GM18505 (cell line): ENCODE measurements around the gene FAM50A.
"Not testable (repeated sequence)": the region's sequence is repeated elsewhere in the genome, so short reads cannot be mapped to it uniquely, and the experiment has no call there.

Source experiments
- ATAC-seq: cut with Tn5 transposase; IDR thresholded peaks from one replicate; pipeline ENCODE4 v1.9.1; 2021; ENCODE audit not compliant: unreplicated experiment
- POLR2A ChIP-seq: IDR thresholded peaks from 4 replicates; pipeline ENCODE4 v1.6.1; 2011; ENCODE audit warnings: borderline replicate concordance; ENCODE audit not compliant: insufficient read depth, insufficient read length; ENCODE audit errors: extremely low read depth

Gene FAM50A, protein sequence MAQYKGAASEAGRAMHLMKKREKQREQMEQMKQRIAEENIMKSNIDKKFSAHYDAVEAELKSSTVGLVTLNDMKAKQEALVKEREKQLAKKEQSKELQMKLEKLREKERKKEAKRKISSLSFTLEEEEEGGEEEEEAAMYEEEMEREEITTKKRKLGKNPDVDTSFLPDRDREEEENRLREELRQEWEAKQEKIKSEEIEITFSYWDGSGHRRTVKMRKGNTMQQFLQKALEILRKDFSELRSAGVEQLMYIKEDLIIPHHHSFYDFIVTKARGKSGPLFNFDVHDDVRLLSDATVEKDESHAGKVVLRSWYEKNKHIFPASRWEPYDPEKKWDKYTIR

DNA sequence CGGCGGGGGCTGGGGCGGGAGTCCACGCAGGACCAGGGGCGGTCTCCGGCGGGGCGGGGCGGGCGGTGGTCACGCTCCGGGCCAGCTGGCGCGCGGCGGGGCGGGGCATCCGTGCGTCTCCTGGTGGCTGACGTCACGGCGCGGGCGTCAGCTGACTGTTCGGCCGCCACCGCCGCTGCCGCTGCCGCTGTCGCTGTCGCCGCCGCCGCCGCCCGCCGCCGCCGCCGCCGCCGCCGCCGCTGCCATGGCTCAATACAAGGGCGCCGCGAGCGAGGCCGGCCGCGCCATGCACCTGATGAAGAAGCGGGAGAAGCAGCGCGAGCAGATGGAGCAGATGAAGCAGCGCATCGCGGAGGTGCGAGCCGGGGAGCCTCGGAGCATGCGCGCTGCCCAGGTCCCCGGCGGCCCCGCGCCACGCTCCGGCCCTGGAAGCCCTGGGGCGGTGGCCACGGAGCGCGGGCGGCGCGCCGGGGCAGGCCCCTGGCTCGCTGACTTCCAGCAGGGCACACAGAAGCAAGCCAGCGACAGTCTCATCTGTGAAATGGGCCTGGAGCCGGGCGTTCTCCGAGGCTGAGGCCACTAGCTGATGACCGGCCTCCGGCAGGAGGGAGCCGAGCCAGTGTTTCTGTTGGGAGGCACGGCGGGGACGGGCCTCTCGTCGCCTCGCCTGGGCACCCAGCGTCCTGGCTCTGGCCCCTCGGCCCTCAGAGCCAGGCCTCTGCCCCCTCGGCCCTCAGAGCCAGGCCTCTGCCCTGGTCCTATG is at the start of gene FAM50A:
TSS of gene FAM50A (plus strand) at position 150 of the 763 bp plus-strand sequence. CDS start at position 245, 95 bp downstream.
- ATAC-seq = peak; percentile 67
- TF ChIP-seq POLR2A = peak; percentile 36

DNA sequence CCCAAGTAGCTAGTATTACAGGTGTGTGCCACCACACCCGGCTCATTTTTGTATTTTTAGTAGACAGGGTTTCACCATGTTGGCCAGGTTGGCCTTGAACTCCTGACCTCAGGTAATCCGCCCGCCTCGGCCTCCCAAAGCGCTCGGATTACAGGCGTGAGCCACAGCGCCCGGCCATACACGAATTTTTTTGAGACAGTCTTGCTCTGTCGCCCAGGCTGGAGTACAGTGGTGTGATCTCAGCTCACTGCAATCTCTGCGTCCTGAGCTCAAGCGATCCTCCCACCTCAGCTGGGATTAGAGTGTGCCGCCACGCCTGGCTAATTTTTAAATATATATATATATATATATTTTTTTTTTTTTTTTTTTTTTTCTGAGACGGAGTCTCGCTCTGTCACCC is 47.6 kb upstream of the FAM50A start:
- not testable (repeated sequence) for ATAC-seq

DNA sequence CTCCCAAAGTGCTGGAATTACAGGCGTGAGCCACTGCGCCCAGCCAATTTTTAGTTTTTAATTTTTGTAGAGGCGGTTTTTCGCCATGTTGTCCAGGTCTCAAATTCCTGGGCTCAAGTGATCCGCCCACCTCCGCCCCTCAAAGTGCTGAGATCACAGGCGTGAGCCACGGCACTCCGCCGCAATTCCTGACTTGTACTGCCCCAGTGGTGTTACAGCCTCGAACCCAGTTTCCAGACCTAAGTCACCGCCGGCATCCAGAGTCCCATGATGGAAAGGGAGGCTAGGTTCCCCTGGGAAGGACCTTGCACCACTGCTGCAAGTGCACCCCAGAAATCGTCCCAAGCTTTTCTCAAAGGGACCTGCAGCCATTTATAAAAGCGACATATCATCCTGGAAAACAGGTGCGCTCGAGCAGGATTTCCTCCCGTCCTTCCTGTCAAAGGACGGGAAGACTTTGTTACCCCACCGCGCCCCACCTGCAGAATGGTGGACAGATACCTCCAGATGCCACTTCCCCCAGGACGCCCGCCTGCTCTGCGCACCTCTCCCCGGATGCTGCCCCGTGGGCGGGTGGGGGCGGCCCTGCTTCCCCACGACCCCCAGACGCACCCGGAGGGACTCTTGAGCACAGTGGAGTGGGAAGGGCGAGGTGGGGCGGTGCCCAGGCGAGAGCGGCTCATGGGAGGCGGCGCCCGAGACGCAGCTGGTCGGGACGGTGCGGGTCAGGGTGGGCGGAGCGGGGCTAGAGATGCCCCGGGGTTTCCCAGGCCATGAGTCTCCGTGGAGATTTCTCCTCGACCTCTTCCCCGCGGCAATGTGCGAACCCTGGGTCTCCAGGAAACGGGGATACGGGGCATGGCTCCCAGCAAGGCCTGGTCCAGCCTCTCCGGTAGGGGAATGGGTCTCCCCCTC is 46.7 kb upstream of the FAM50A start:
- no peak for TF ChIP-seq POLR2A
- peak; percentile 40 for ATAC-seq

DNA sequence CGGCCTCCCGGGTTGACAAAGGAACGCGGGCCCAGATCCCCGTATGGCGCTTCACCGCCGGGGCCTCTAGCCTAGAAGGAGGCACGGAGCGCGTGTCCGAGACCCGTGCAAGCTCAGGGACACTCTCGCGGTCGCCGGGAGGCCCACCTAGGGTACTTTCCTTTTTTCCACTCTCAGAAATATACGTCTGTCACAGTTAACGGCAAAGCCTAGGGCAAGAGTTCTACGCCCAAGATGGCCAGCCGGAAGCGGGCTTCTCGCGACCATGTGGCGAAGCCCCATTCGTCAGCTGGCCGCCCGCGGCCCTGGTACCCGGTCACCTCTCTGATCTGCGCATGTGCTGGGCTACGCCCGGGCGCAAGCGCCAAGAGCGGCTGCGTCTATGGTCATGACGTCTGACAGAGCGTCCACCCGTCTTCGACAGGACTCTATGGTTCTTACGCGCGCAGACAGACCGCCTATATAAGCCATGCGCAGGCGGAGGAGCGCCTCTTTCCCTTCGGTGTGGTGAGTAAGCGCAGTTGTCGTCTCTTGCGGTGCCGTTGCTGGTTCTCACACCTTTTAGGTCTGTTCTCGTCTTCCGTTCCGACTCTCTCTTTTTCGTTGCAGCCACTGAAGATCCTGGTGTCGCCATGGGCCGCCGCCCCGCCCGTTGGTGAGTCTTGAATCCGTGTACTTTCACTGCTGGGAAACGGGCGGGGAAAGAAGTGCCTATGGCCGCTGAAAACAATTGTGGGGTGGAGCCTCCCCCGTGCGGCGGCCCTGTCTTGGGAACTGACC is 45.9 kb upstream of the FAM50A start, which contains the start of gene RPL10:
TSS of gene RPL10 (plus strand) at position 490 of the 780 bp plus-strand sequence. CDS start at position 633, 143 bp downstream.
- peak; percentile 76 for ATAC-seq
- TF ChIP-seq POLR2A = peak; percentile 99

DNA sequence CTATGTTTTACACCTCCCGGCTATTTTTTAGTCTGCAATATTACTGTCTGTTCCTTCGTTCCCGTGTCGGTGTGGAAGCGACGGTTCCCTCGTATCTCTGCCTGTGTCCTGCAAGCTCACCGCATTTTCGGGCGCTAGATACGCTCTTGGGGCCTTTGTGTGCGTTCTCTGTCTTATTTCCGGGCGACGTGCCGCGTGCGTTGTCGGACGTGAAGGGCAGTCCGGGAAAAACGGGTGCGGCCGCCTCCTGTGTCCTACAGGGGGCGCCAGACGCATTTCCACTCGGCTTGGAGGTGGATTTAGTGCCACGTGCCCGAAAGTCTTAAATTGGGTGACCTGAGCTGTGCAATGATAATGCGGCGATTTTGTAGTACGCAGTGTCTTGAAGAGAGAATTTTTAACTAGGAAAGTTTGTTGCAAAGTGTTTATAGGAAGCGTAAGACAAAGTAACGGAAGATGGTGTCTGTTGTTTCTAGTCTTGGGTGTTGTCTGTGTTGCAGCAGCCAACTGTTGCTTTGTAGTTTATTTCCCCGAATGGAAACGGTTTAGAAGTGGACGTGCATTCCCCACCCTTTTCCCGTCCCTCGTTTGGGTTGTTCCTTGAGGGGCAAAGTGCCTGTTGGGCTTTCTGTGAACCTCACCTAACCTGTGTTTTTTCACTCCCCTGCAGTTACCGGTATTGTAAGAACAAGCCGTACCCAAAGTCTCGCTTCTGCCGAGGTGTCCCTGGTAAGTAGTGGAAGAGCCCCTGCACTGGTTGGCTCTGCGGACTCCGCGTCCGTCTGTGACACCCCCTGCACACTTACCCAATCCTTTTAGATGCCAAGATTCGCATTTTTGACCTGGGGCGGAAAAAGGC is 45.0 kb upstream of the FAM50A start:
- ATAC-seq = peak; percentile 22

DNA sequence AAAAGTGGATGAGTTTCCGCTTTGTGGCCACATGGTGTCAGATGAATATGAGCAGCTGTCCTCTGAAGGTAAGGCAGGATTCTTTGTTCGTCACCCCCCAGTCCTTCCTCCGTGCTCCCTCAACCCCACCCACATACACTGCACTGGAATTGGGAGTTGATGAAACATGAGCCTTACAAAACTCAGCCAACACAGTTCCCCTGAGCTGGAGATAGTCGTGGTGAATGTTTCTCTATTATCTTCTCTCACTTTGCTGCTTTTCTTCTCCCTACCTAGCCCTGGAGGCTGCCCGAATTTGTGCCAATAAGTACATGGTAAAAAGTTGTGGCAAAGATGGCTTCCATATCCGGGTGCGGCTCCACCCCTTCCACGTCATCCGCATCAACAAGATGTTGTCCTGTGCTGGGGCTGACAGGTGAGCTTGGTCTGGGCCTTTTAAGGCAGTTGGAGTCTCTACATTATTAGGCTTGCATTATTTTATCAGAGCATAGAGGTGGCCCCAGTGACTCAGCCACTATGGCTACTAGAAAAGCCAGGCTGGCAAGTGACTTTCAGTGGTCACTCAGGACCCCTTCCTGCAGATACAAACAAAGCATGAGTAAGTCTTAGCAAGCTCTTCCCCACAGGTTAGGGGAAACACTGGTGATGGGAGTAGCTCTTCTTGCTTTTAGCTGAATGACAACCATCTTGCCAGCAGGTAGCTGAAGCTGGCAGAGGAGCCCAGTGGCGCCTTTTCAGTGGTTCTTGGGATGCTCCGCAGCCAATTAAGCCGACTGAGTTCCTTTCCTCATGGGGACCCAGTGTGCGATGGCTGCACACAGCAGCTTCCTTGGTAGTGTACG is 44.2 kb upstream of the FAM50A start:
- TF ChIP-seq POLR2A = peak; percentile 21
- no peak for ATAC-seq

More for the DNA sequence above, 45.0 kb upstream of the FAM50A start:
- TF ChIP-seq POLR2A = no peak

DNA sequence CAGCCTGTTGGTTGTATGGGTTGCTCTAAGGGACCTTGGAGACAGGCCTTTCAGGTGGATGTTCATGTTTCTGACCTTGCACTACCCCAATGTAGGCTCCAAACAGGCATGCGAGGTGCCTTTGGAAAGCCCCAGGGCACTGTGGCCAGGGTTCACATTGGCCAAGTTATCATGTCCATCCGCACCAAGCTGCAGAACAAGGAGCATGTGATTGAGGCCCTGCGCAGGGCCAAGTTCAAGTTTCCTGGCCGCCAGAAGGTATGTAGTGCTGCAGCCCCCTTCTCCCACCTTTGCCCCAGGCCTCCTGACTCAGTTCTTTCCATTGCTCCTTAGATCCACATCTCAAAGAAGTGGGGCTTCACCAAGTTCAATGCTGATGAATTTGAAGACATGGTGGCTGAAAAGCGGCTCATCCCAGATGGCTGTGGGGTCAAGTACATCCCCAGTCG is 43.5 kb upstream of the FAM50A start:
- not testable (repeated sequence) for ATAC-seq

DNA sequence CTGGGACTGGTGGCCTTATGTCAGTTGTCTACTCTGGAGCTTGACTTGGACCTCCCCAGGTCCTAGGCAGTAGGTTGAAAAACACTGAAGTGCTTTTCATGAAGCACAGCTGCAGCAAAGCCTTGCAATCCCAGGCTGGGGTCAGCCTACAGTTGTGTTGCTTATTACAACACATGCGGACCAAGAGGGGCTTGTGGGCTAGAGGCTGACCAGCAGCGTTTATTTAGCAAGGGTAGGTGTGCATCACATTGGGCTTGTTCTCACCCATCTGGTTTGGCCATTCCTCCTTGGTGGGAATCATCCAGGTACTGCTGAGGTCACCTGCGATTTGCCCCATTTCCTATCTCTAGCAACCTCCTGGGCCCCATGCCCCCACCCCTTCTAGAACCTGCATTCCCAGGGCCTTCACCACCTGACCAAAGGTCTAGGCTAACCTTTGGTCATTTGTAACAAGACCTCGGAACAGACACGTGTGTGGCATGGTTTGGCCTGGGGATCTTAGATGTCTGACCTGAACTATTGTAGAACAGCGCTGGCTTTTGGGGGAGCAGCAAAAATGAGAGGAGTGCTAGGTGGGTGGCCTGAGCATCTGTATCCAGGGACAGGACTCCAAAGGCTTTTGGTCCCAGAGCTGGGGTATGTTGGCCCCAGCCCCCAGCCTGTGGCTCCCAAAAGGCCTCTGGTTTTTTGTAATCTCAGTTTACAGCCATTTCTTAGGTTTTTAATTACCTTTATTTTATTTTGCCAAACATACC is 42.7 kb upstream of the FAM50A start:
- no peak for ATAC-seq
- peak; percentile 72 for TF ChIP-seq POLR2A

DNA sequence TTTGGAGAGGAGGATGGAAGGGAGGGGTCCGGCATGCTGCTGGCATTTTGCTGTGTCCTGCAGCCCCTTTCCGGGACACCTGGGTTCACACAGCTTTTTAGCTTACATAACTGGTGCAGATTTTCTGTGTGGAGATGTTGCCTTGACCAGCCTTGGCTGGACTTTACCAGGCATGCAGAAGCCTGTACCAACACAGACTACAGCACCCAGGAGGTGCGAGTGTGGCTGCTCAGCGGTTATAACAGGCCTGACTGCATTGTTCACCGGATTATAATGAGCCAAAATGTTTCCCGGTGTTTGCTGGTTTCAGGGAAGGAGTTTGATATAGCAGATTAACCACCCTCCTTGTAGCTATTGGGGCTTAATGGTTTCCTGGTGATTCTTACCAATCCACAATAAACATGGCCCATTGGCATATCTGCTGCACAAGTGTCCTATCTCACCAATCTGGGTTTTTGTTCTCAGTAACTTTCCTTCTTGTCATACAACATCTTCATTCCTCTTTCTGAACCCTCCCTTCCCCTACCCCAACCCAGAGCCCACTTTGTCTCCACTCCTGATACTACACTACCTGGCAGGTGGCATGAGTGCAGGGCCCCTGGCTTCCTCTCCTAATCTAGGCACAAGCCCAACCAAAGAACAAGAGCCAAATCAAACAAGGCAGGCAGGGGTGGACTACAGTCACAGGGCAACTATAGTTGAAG is 41.9 kb upstream of the FAM50A start:
- TF ChIP-seq POLR2A = no peak
- no peak for ATAC-seq

DNA sequence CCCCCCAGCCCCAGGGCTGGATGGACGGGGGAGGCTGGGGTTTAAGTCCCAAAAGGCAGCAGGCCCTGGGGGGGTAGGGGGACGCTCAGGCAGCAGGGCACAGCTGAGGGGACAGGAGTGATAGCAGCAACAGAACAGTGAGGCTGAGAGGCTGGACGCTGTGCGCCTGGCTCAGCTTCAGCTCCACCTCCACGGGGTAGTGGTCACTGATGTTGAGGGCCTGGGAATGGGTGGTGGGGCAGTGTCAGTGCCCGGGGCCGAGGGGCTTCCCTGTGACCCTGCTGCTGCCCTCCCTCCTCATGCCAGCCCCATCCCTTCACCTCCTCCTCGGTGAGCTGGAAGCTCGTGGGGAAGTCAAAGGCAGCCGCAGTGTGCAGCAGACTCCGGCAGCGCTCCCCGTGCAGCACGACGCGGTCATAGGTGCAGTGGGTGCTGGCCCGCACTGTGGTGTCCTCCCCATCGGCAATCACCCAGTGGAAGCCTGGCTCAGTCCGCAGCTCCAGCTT is 41.3 kb upstream of the FAM50A start:
- TF ChIP-seq POLR2A = no peak
- no peak for ATAC-seq
